ENCODE data around the gene CPE. TPM values are rescaled to one million over a fixed set of nuclear protein-coding genes. Genes with fewer than 3 reads are reported as not detected.

CPE gene
- total and polyA plus RNA-seq, 10 of the 15 experiments (the other 5 are each of a cell fraction or from before 2014, with no cell fraction given): 0.05 to 0.14 TPM; not detected in 8

DNA sequence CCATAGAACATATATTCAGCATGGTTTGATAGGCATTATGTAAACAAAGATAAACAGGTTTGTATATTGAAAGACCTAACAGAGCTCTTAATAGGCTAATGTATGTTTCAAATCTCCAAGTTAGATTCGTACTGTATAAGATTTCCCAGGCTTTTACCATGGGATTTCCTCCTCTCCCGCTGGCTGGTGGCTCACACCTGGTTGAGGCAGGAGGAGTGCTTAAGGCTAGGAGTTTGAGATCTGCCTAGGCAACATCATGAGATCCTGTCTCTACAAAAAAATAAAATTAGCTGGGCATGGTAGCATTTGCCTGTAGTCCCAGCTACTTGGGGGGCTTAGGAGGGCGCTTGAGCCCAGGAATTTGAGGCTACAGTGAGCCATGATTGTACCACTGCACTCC, 5.4 kb downstream of the CPE start (continued):
- TF ChIP-seq, protein P1, sequence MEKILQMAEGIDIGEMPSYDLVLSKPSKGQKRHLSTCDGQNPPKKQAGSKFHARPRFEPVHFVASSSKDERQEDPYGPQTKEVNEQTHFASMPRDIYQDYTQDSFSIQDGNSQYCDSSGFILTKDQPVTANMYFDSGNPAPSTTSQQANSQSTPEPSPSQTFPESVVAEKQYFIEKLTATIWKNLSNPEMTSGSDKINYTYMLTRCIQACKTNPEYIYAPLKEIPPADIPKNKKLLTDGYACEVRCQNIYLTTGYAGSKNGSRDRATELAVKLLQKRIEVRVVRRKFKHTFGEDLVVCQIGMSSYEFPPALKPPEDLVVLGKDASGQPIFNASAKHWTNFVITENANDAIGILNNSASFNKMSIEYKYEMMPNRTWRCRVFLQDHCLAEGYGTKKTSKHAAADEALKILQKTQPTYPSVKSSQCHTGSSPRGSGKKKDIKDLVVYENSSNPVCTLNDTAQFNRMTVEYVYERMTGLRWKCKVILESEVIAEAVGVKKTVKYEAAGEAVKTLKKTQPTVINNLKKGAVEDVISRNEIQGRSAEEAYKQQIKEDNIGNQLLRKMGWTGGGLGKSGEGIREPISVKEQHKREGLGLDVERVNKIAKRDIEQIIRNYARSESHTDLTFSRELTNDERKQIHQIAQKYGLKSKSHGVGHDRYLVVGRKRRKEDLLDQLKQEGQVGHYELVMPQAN (conservative IDR thresholded peaks at IDR 0.05): no peak
- no peak for TF ChIP-seq IKZF2 (IDR thresholded peaks at IDR 0.05)
- TF ChIP-seq, protein P2, sequence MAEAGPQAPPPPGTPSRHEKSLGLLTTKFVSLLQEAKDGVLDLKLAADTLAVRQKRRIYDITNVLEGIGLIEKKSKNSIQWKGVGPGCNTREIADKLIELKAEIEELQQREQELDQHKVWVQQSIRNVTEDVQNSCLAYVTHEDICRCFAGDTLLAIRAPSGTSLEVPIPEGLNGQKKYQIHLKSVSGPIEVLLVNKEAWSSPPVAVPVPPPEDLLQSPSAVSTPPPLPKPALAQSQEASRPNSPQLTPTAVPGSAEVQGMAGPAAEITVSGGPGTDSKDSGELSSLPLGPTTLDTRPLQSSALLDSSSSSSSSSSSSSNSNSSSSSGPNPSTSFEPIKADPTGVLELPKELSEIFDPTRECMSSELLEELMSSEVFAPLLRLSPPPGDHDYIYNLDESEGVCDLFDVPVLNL (IDR thresholded peaks at IDR 0.05; ENCODE audit: low read depth, low read length): no peak
- TF ChIP-seq, protein P3, sequence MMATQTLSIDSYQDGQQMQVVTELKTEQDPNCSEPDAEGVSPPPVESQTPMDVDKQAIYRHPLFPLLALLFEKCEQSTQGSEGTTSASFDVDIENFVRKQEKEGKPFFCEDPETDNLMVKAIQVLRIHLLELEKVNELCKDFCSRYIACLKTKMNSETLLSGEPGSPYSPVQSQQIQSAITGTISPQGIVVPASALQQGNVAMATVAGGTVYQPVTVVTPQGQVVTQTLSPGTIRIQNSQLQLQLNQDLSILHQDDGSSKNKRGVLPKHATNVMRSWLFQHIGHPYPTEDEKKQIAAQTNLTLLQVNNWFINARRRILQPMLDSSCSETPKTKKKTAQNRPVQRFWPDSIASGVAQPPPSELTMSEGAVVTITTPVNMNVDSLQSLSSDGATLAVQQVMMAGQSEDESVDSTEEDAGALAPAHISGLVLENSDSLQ (IDR thresholded peaks at IDR 0.05): no peak
- TF ChIP-seq BACH1 (IDR thresholded peaks at IDR 0.05; ENCODE audit: borderline replicate concordance): no peak
- TF ChIP-seq ZNF384 (IDR thresholded peaks at IDR 0.05; ENCODE audit: borderline replicate concordance, low read depth, low read length): no peak
- no peak for TF ChIP-seq CBFB (IDR thresholded peaks at IDR 0.05; ENCODE audit: low read depth)
- no peak for TF ChIP-seq ZNF24 (IDR thresholded peaks at IDR 0.05)
- TF ChIP-seq STAT1 (conservative IDR thresholded peaks at IDR 0.05): no peak
- no peak for TF ChIP-seq SMC3 (IDR thresholded peaks at IDR 0.05; ENCODE audit: borderline replicate concordance, low read length)
- TF ChIP-seq RAD21 (IDR thresholded peaks at IDR 0.05; ENCODE audit: insufficient read depth, low read depth, low read length): no peak
- no peak for TF ChIP-seq HDAC6 (IDR thresholded peaks at IDR 0.05; ENCODE audit: unreplicated experiment)
- no peak for TF ChIP-seq SMAD1 (IDR thresholded peaks at IDR 0.05; ENCODE audit: low read depth, partially characterized antibody)

All from GM12878 (cell line).